ENCODE results near the gene SMYD3. TPM values are rescaled to one million over a fixed set of nuclear protein-coding genes. Genes with fewer than 3 reads are reported as not detected.

SMYD3 gene
- total RNA-seq, 3 donors from 2014 or later (not counting 1 experiment from before 2014, with no cell fraction given): 43.6 to 48.0 (median 46.1) TPM

DNA sequence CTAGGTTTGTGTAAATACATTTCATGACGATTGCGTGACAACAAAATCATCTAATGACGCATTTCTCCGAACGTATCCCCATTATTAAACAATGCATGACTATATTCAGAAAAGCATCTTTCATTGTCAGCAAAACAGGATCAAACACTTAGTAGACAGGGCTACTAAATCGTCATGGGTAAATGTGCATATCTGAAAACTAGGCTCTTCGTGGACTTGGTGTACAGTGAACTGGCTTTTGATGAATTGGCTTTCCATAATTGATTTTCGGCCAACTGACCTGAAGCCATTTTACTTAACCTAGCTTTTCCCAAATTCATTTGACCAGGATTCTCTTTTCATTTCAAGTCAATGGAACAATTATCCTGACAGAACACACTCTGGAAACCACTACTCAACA is 665.0 kb downstream of the SMYD3 start:
- Histone ChIP-seq H3K36me3 (ENCODE audit: control insufficient read depth, insufficient read depth, low read length) (no peaks in the 10 kb centered on the region), H3K9me3 (ENCODE audit: control insufficient read depth, insufficient read depth, low read length) (no peaks in the 10 kb centered on the region), H3K4me1 (ENCODE audit: control insufficient read depth, insufficient read depth, low read length) (no peaks in the 10 kb centered on the region), H3K27ac (ENCODE audit: low read length) (no peak overlapping the region), H3K27me3 (ENCODE audit: control insufficient read depth, insufficient read depth, low read length) (no peaks in the 10 kb centered on the region), H3K4me3 (ENCODE audit: low read length) (no peak overlapping the region)
- intact Hi-C loops (cut with micrococcal nuclease): no loop called here
- ATAC-seq (no peak), DNase-seq (no peak)
- H3K36me3 Mint-ChIP-seq: no peaks in the 10 kb centered on the region
- no peak overlapping the region for H3K4me3 Mint-ChIP-seq
- peaks cover 0 to 6% of the 10 kb centered on the region in 2 donors for H3K4me1 Mint-ChIP-seq
- H3K27ac Mint-ChIP-seq: no peak overlapping the region
- no peaks in the 10 kb centered on the region for H3K9me3 Mint-ChIP-seq
- WGBS (ENCODE audit: insufficient coverage): 90% methylated on average over 8 of the region's 8 CpGs
- H3K27me3 Mint-ChIP-seq (ENCODE audit: low read depth in 2 of 2): no peaks in the 10 kb centered on the region
- TF ChIP-seq, protein P1, sequence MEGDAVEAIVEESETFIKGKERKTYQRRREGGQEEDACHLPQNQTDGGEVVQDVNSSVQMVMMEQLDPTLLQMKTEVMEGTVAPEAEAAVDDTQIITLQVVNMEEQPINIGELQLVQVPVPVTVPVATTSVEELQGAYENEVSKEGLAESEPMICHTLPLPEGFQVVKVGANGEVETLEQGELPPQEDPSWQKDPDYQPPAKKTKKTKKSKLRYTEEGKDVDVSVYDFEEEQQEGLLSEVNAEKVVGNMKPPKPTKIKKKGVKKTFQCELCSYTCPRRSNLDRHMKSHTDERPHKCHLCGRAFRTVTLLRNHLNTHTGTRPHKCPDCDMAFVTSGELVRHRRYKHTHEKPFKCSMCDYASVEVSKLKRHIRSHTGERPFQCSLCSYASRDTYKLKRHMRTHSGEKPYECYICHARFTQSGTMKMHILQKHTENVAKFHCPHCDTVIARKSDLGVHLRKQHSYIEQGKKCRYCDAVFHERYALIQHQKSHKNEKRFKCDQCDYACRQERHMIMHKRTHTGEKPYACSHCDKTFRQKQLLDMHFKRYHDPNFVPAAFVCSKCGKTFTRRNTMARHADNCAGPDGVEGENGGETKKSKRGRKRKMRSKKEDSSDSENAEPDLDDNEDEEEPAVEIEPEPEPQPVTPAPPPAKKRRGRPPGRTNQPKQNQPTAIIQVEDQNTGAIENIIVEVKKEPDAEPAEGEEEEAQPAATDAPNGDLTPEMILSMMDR (IDR thresholded peaks at IDR 0.05): no peak

DNA sequence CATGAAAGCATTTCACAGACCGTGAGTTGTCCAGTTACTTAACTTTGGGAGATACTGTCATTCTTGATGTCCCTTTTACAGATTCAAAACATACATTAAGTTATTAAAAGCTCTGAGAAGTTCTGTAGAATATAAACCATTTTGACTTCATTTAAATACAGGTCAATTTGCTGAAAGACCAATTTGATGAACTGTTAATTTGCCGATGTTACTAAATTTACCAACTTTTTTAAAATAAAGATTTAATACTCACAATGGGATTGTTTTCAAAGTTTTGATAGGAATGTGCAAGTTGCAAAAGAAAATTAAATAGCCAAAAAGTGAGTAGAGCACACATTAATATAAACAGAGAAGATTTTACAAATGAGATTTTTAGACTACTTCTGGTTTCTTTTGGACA is 666.1 kb downstream of the SMYD3 start:
- Mint-ChIP-seq H3K9me3 (no peaks in the 10 kb centered on the region), H3K4me1 (peaks cover 0 to 6% of the 10 kb centered on the region in 2 donors), H3K27me3 (ENCODE audit: low read depth in 2 of 2) (no peaks in the 10 kb centered on the region), H3K4me3 (no peak overlapping the region), H3K27ac (no peak overlapping the region), H3K36me3 (no peaks in the 10 kb centered on the region)
- no peaks in the 10 kb centered on the region for H3K9me3 ChIP-seq (ENCODE audit: control insufficient read depth, insufficient read depth, low read length)
- no peaks in the 10 kb centered on the region for H3K4me1 ChIP-seq (ENCODE audit: control insufficient read depth, insufficient read depth, low read length)
- ATAC-seq: no peak
- intact Hi-C loops (cut with micrococcal nuclease): no loop called here
- no peak overlapping the region for H3K27ac ChIP-seq (ENCODE audit: low read length)
- no peak for DNase-seq
- TF ChIP-seq, protein P1 (IDR thresholded peaks at IDR 0.05): no peak
- H3K4me3 ChIP-seq (ENCODE audit: low read length): no peak overlapping the region
- H3K36me3 ChIP-seq (ENCODE audit: control insufficient read depth, insufficient read depth, low read length): no peaks in the 10 kb centered on the region
- WGBS (ENCODE audit: insufficient coverage): 100% methylated on average over 1 of the region's 2 CpGs
- no peaks in the 10 kb centered on the region for H3K27me3 ChIP-seq (ENCODE audit: control insufficient read depth, insufficient read depth, low read length)

DNA sequence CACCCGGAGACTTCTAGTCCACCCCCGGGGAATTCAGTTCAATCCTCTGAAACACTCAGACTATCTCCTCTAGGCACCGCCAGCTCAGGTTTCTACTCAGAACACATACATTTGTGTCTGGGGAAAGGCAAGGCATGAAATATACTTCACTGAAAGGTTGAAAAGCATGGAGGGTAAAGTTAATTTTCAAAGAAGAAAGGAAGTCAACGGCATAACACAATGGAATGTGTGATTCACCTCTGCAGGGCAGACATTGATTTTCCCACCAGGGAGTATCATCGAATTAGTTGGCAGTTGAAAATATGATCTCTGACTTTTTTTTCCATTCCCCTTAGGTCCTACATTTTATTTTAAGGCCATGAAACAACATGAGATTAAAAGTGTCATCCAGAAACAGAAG is 669.4 kb downstream of the SMYD3 start:
- H3K4me3 Mint-ChIP-seq: no peak overlapping the region
- Histone ChIP-seq H3K27me3 (ENCODE audit: control insufficient read depth, insufficient read depth, low read length) (no peaks in the 10 kb centered on the region), H3K36me3 (ENCODE audit: control insufficient read depth, insufficient read depth, low read length) (no peaks in the 10 kb centered on the region), H3K4me3 (ENCODE audit: low read length) (no peak overlapping the region), H3K4me1 (ENCODE audit: control insufficient read depth, insufficient read depth, low read length) (no peaks in the 10 kb centered on the region), H3K27ac (ENCODE audit: low read length) (no peak overlapping the region), H3K9me3 (ENCODE audit: control insufficient read depth, insufficient read depth, low read length) (no peaks in the 10 kb centered on the region)
- intact Hi-C loops (cut with micrococcal nuclease): no loop called here
- no peaks in the 10 kb centered on the region for H3K27me3 Mint-ChIP-seq (ENCODE audit: low read depth in 2 of 2)
- no peaks in the 10 kb centered on the region for H3K4me1 Mint-ChIP-seq
- DNase-seq (no peak), ATAC-seq (no peak)
- WGBS (ENCODE audit: insufficient coverage): 93% methylated on average over 3 of the region's 5 CpGs
- H3K27ac Mint-ChIP-seq: no peak overlapping the region
- TF ChIP-seq, protein P1 (IDR thresholded peaks at IDR 0.05): no peak
- no peaks in the 10 kb centered on the region for H3K36me3 Mint-ChIP-seq
- no peaks in the 10 kb centered on the region for H3K9me3 Mint-ChIP-seq

DNA sequence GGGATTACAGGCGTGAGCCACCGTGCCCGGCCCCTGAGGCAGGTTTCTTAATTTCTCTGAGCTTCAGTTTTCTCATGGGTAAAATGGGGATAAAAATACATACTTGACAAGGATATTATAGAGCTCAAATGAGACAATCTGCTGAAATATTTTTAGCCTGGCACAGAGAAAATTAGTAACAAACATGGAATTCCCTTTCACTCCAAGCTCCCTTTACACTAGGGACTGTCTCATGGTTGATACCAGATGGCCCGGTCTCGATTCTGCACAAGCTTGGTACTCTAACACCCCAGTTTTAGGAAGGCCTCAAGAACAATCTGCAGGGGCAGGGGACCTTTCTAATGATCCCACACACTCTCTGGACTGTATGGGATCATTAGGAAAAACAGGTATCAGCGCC is 671.7 kb downstream of the SMYD3 start:
- intact Hi-C loops (cut with micrococcal nuclease): no loop called here
- no peaks in the 10 kb centered on the region for H3K27me3 ChIP-seq (ENCODE audit: control insufficient read depth, insufficient read depth, low read length)
- ATAC-seq (no peak), DNase-seq (no peak)
- H3K36me3 ChIP-seq (ENCODE audit: control insufficient read depth, insufficient read depth, low read length): no peaks in the 10 kb centered on the region
- H3K4me3 Mint-ChIP-seq: no peak overlapping the region
- H3K27ac Mint-ChIP-seq: no peak overlapping the region
- WGBS (ENCODE audit: insufficient coverage): 92% methylated on average over 3 of the region's 6 CpGs
- no peaks in the 10 kb centered on the region for H3K9me3 Mint-ChIP-seq
- TF ChIP-seq, protein P1 (IDR thresholded peaks at IDR 0.05): no peak
- no peak overlapping the region for H3K27ac ChIP-seq (ENCODE audit: low read length)
- H3K4me3 ChIP-seq (ENCODE audit: low read length): no peak overlapping the region
- no peaks in the 10 kb centered on the region for H3K4me1 Mint-ChIP-seq
- H3K27me3 Mint-ChIP-seq (ENCODE audit: low read depth in 2 of 2): no peaks in the 10 kb centered on the region
- H3K36me3 Mint-ChIP-seq: no peaks in the 10 kb centered on the region
- no peaks in the 10 kb centered on the region for H3K9me3 ChIP-seq (ENCODE audit: control insufficient read depth, insufficient read depth, low read length)
- no peaks in the 10 kb centered on the region for H3K4me1 ChIP-seq (ENCODE audit: control insufficient read depth, insufficient read depth, low read length)

Data from natural killer cell (primary cell).